Ammon's horn (tissue), 1 donor: ENCODE measurements around the gene EEPD1.

Source experiments
- DNase-seq: peaks from one replicate; pipeline ENCODE4 v3.0.0-alpha.2; 2016; ENCODE audit warnings: low spot score

EEPD1 gene

GRCh38 chr7:36260481-36260880, 107.4 kb downstream of the EEPD1 start:
- no peak for DNase-seq

- no peak for DNase-seq
Observed at GRCh38 chr7:36261019-36261754, 108.1 kb downstream of the EEPD1 start.

- no peak for DNase-seq
Observed at GRCh38 chr7:36262309-36263094, 109.4 kb downstream of the EEPD1 start.

- DNase-seq: no peak
Observed at GRCh38 chr7:36263095-36263484, 110.0 kb downstream of the EEPD1 start.

GRCh38 chr7:36264123-36264801, 111.2 kb downstream of the EEPD1 start:
- peak; percentile 51 for DNase-seq

- no peak for DNase-seq
Observed at GRCh38 chr7:36264913-36265516, 112.0 kb downstream of the EEPD1 start.

GRCh38 chr7:36265680-36266079, 112.6 kb downstream of the EEPD1 start:
- DNase-seq: peak; percentile 65

GRCh38 chr7:36266190-36266589, 113.1 kb downstream of the EEPD1 start:
- no peak for DNase-seq

- DNase-seq: no peak
Observed at GRCh38 chr7:36266683-36267082, 113.6 kb downstream of the EEPD1 start.

GRCh38 chr7:36272211-36272566, 119.1 kb downstream of the EEPD1 start:
- DNase-seq: no peak

- no peak for DNase-seq
Observed at GRCh38 chr7:36272567-36273269, 119.7 kb downstream of the EEPD1 start.

GRCh38 chr7:36273836-36274235, 120.8 kb downstream of the EEPD1 start:
- no peak for DNase-seq

GRCh38 chr7:36275735-36276284, 122.8 kb downstream of the EEPD1 start:
- no peak for DNase-seq

GRCh38 chr7:36276428-36277248, 123.6 kb downstream of the EEPD1 start:
- DNase-seq: no peak

- no peak for DNase-seq
Observed at GRCh38 chr7:36277249-36277542, 124.1 kb downstream of the EEPD1 start.

- DNase-seq: no peak
Observed at GRCh38 chr7:36278069-36278619, 125.1 kb downstream of the EEPD1 start.

GRCh38 chr7:36278620-36279172, 125.6 kb downstream of the EEPD1 start:
- DNase-seq: no peak

GRCh38 chr7:36279200-36279925, 126.3 kb downstream of the EEPD1 start:
- no peak for DNase-seq

GRCh38 chr7:36279926-36280315, 126.9 kb downstream of the EEPD1 start:
- DNase-seq: no peak
